Measurements from ENCODE around the gene KLHL36. TPM values are rescaled to one million over a fixed set of nuclear protein-coding genes. Genes with fewer than 3 reads are reported as not detected.
A peak's percentile ranks its signal among the peaks of the same experiment; 100 is the strongest.

Gene KLHL36
- total and polyA plus RNA-seq, 9 of the 15 experiments (the other 6 are each of a cell fraction or from before 2014, with no cell fraction given): 2.1 to 51.2 (median 18.5) TPM

GRCh38 chr16:84617791-84618580, 30.3 kb upstream of the KLHL36 start, which contains the start of gene COTL1 (continued):
- TF ChIP-seq ZNF639 (CRISPR knock-in tag; conservative IDR thresholded peaks at IDR 0.05 in 1 of 2, IDR thresholded peaks at IDR 0.05 in 1 of 2) (peak in 1 of 2 experiments; percentile 70; a peak in 1 of 4 replicates), MEIS2 (IDR thresholded peaks at IDR 0.05; ENCODE audit: partially characterized antibody) (no peak), CUX1 (CRISPR knock-in tag; IDR thresholded peaks at IDR 0.05) (no peak), BCL6 (CRISPR knock-in tag; IDR thresholded peaks at IDR 0.05) (no peak), KDM1A (IDR thresholded peaks at IDR 0.05) (no peak), DLX4 (CRISPR knock-in tag; IDR thresholded peaks at IDR 0.05) (no peak), ZBTB12 (CRISPR knock-in tag; IDR thresholded peaks at IDR 0.05) (no peak), ZNF57 (CRISPR knock-in tag; IDR thresholded peaks at IDR 0.05) (no peak), HNRNPL (IDR thresholded peaks at IDR 0.05; ENCODE audit: low read depth, low read length) (no peak; the same call in 1 of the 2 replicates), RBM39 (optimal IDR thresholded peaks at IDR 0.05; ENCODE audit: low read depth, low read length) (no peak), SMAD1 (IDR thresholded peaks at IDR 0.05; ENCODE audit: low read depth, low read length, partially characterized antibody) (no peak), RBBP5 (IDR thresholded peaks at IDR 0.05; ENCODE audit: borderline replicate concordance, insufficient read depth, low read length, poor library complexity, severe bottlenecking) (peak; percentile 84), RB1 (IDR thresholded peaks at IDR 0.05; ENCODE audit: low read depth) (peak; percentile 91), THRB (CRISPR knock-in tag; conservative IDR thresholded peaks at IDR 0.05) (no peak), JUNB (CRISPR knock-in tag; conservative IDR thresholded peaks at IDR 0.05) (no peak), OTX1 (CRISPR knock-in tag; IDR thresholded peaks at IDR 0.05) (no peak), MTF1 (CRISPR knock-in tag; IDR thresholded peaks at IDR 0.05; ENCODE audit: borderline replicate concordance) (no peak)
